H7 (cell line): ENCODE data around the gene THAP4. TPM values are rescaled to one million over a fixed set of nuclear protein-coding genes. Genes with fewer than 3 reads are reported as not detected.
A peak's percentile ranks its signal among the peaks of the same experiment; 100 is the strongest.

ENCODE experiments used
- DNase-seq: peaks from one replicate; pipeline ENCODE4 v3.0.0; 2012
- H3K27me3 ChIP-seq: 2 replicates; pipeline ENCODE4 v1.6.0; 2011; ENCODE audit warnings: mild to moderate bottlenecking, low read length; ENCODE audit not compliant: control insufficient read depth, insufficient read depth
- H3K36me3 ChIP-seq: replicated peaks from 2 replicates; pipeline ENCODE4 v1.5.1; 2011; ENCODE audit warnings: low read length; ENCODE audit not compliant: control insufficient read depth, insufficient read depth
- H3K4me3 ChIP-seq: 2 replicates; pipeline ENCODE4 v1.5.1; 2011; ENCODE audit warnings: low read depth, mild to moderate bottlenecking, control low read depth, low read length, moderate library complexity; ENCODE audit not compliant: insufficient read depth
- total RNA-seq: library from RNA; depleted of rRNA; stranded (reverse); fragments of >200 nt; shearing (Covaris generic); gene quantifications from 2 replicates; pipeline ENCODE4 v1.2.3, GENCODE V29; 2014

Gene THAP4
- total RNA-seq, 1 experiment from 2014 or later = 120 TPM

DNA sequence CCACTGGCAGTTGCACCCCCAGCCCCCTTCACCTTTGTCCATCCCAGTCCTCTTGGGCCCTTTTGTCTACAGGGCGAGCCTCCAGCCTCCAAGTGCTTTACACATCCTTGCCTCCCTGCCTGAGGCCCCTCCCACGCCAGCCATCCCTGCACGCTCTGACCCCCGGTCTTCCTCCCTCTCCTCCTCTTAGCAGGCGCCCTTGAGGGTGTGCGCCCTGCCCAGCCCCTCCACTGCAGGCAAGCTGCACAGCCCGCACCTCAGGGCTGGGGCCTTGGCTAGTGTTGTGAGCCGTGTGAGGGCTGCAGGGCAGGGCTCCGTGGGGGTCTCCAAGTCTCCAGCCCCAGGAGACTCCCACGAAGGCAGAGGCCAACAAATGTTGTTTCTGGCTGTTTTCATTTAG, 71.5 kb downstream of the THAP4 start:
- peak; percentile 72 for DNase-seq
- Histone ChIP-seq H3K36me3 (no peaks in the 10 kb centered on the region; the same call in 1 of the 2 replicates), H3K4me3 (no peak overlapping the region), H3K27me3 (no peaks in the 10 kb centered on the region)

DNA sequence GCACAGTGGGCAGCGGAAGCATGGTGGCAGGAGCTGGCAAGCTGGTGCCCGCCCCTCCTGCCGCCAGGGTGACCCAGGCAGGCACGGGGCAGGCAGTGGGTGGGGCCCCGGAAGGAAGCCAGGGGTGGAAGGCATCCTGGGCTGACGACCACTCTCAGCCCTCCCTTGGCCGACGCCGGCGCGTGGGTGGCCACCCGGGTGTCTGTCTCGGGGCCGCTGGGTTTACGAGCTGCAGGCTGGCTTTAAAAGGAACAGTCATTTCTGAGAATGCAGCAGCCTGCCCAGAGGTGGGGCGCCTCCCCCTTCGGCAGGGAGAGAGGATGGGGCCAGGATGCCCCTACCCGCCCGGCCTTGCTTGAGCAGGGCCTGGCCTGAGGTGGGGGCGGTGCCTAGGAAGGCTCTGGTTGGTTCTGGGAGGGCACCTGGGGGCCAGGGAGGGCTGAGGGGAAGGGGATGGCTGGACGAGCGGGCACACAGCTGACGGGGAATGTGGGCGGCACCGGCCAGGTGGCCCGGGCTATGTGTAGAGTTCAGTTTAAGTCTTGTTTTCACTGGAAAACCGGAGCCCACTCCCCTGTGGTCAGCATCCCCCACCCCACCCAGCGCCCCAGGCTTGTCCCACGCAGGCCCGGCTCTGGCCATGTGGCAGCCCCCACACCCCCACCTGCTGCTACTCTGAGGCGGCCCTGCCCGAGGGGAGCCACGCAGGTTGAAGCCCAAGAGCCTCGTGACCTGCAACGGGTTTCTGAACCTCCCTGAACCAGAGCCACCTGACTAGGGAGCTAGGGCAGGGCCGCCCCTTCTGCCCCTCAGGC, 72.2 kb downstream of the THAP4 start:
- peak; percentile 68 for DNase-seq
- no peaks in the 10 kb centered on the region; the same call in 1 of the 2 replicates for H3K36me3 ChIP-seq

DNA sequence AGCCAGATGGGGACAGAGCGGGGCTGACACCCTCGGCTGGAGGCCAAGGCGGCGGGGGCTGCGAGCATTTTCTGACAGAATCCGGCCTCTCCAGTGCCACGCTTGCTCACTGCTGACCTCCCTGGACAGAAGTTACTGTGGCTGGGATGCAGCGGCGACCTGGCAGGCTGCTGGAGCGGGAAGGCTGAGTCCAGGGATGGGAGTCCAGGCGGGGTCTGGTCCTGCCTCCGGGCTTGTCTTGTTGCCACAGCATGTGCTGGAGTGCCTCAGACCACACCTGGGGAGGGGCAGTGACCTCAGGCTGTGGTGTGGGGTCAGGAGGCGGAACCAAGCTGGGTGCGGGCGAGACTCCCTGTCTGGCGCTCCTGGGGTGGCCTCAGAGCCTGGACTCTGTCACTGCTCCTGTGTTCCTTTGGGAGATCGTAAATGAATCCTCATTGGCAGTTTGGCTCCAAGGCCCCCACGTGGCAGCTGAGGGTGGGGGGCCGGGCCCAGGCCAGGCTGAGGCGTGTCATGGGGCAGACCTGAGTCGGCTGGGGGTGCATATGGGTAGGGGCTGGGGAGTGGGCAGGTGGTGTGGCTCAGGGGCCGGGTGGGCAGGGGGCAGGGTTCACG, 72.9 kb downstream of the THAP4 start:
- DNase-seq = peak; percentile 63
- no peaks in the 10 kb centered on the region; the same call in 1 of the 2 replicates for H3K36me3 ChIP-seq
- no peaks in the 10 kb centered on the region for H3K27me3 ChIP-seq
- H3K4me3 ChIP-seq = no peak overlapping the region

More for the DNA sequence above, 72.2 kb downstream of the THAP4 start:
- H3K4me3 ChIP-seq = no peak overlapping the region
- no peaks in the 10 kb centered on the region for H3K27me3 ChIP-seq

DNA sequence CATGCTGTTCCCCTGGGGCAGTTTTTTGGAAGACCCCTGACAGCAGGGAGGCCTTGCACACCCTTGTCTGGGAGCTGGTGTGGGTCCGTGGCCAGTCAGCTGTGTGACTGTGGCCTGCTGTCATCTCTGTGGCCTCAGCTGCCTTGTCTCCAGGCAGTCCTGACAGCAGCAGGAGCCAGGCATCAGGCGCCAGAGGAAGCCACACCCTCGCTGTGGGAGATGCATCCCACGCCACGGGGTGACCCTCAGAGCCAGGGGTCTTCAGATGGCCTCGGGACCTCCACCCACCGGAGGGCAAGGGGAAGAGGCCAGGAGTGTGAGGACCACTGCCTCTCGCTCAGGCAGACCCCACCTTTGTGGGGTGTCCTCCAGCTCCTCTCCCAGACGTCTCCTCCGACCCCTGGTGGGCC, 73.4 kb downstream of the THAP4 start:
- no peak for DNase-seq
- Histone ChIP-seq H3K36me3 (no peaks in the 10 kb centered on the region; the same call in 1 of the 2 replicates), H3K4me3 (no peak overlapping the region), H3K27me3 (no peaks in the 10 kb centered on the region)

DNA sequence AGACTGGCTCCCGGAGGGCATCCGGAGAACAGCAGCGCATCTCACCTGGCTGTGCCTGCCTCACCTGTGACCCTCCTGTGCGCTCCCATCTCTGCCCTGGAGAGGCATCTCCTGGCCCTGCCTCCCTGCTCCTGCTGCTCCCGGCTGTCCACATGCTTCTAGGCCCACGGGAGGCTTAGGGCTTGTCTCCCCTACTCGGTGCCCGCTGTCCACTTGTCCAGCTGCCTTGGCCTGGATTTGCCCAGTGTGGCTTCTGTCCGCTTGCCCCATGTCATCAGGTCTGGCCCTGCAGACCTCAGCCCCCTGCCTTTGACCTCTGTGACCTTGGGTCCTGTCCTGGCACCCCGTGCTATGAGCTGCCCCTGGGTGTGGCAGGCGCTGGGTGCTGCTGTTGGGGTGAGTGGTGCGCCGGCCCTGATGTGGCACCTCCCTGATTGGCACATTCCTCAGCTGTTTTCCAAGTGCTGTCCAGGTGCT, 73.9 kb downstream of the THAP4 start:
- peak; percentile 68 for DNase-seq
- H3K27me3 ChIP-seq = no peaks in the 10 kb centered on the region
- H3K4me3 ChIP-seq = no peak overlapping the region
- no peaks in the 10 kb centered on the region; the same call in 1 of the 2 replicates for H3K36me3 ChIP-seq

DNA sequence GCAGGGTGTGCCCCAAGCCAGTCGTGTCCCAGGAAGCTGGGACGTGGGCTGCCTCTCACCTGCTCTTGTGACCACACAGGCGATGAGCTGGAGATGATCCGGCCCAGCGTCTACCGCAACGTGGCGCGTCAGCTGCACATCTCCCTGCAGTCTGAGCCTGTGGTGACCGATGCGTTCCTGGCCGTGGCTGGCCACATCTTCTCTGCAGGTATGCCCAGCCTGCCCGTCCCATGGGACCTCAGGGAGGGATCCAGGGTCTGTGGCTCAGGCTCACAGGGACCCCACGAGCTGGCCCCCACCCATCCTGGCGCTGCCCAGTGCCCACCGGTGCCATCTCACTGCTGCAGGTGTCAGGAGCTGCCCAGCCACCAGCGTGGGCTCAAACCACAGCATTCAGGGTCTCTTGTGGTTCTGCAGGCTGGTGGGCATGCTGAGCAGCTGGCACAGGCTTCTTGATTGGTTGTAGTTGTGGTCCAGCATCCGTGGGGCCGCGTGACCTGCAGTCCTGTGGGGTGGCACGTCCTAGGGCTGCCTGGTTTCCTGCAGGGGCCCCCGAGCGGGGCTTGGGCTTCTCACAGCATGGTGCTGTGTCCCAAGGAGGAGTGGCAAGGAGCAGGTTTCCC, 74.6 kb downstream of the THAP4 start:
- no peaks in the 10 kb centered on the region for H3K27me3 ChIP-seq
- no peak overlapping the region for H3K4me3 ChIP-seq
- no peaks in the 10 kb centered on the region; the same call in 1 of the 2 replicates for H3K36me3 ChIP-seq
- DNase-seq = peak; percentile 46

DNA sequence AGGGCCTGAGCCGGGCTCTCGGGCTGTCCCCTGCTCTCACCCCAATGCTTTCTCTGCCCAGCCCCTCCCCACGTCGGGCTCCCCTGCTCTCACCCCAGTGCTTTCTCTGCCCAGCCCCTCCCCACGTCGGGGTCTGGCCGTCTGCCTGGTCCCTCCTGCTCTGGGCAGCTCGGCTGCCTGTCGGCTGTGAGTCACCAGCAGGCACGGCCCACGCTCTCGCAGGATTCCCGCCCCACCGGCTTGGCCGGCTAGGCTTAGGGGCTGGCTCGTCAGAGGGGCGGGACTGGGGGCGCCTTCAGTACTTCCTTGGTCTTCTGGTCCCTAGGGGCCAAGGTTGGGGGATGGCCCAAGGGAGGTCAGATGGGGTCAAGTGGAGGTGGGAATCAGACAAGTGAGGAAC, 75.1 kb downstream of the THAP4 start:
- Histone ChIP-seq H3K36me3 (no peaks in the 10 kb centered on the region; the same call in 1 of the 2 replicates), H3K27me3 (no peaks in the 10 kb centered on the region), H3K4me3 (no peak overlapping the region)
- DNase-seq = peak; percentile 74

DNA sequence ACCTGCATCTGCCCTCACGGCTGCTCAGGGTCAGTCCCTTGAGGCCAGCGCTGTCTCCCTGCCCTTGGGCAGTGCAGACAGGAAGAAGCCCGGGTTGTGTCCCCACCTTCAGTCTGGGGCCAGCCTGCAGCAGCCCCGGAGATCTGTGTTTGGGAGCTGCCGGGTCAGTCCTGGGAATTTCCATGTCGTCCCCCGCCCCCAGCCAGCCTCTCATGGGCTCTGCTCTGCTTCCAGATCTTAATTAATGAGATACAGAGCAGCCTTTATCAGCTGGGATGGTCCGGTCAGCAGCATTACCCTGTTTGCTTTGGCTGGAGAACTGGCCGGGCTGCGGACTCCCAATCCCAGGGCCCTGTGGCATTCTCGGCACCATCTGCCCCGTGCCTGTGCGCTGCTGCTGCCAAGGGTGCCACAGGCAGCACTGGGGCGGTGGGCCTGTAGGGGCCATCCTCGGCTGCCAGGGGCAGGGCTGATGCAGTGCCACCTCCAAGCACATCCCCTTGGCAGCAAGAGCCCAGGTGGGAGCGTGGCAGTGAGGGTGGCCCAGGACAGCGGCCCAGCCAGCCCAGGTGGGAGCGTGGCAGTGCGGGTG, 76.0 kb downstream of the THAP4 start:
- DNase-seq = peak; percentile 68
- Histone ChIP-seq H3K27me3 (no peaks in the 10 kb centered on the region), H3K4me3 (no peak overlapping the region), H3K36me3 (no peaks in the 10 kb centered on the region; the same call in 1 of the 2 replicates)

DNA sequence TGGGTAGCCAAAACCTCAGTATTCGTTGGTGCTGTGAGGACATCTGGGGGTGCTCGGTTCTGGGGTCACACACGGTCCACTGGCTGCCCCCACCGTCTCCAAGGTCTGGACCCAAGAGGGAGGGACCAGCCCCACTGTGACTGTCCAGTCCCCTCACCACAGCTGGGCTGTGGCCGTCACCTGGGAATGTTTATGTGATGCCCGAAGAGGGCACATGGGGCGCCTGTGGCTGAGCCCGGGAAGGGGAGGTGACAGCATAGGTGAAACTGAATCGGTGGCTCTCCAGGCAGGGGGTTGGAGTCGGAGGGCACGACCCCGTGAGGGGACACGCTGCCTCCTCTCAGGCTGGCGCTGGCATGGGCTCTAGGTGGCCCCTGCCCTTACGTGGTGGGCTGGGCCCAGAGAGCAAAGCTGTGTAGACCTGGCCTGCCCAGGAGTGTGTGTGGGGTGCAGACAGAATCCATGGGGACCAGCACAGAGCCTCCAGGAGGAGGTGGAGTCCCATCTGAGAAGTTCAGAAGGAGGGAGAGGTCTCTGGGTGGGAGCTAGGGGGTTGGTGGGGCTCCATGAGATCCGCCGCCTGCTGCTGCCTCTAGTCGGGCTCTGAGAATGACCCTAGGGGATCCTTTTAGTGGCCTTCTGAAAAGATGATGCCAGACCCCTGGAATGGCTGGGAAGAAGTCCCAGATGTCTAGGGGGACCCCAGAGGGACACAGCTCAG, 76.6 kb downstream of the THAP4 start:
- H3K4me3 ChIP-seq = peak overlapping the region; percentile 74; the same call in 1 of the 2 replicates
- H3K36me3 ChIP-seq = no peaks in the 10 kb centered on the region; the same call in 1 of the 2 replicates
- DNase-seq = peak; percentile 54
- no peaks in the 10 kb centered on the region for H3K27me3 ChIP-seq

DNA sequence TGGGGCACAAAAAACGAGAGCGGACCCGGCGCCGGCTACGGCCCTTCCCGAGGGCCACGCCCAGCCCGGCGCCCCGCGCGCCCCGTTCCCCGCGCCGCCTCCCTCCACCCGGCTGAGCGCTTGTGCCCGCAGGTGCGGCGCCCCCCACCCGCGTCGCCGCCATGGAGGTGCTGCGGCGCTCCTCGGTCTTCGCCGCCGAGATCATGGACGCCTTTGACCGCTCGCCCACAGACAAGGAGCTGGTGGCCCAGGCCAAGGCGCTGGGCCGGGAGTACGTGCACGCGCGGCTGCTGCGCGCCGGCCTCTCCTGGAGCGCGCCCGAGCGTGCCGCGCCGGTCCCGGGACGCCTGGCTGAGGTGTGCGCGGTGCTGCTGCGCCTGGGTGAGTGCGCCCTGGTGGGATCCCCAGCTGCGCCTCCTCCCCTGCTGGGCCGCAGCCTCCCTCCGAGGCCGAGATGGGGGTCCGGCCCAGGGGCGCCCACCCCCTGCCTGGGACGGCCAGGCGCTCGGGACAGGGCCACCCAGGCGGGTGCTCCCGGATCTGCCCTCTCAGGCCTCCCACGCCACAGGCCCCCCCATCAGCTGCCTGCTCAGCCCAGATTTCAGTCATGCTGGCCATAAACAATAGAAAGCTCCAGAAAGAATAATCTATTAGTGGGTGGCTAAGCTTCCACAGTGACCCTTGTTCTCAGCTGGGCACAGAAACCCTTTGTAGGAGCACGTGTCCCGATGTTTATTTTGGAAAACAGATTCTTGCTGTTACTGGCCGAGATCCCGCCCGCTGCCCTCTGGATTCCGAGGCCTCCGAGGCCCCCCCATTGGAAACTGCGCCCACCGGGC, 77.4 kb downstream of the THAP4 start:
- DNase-seq = peak; percentile 91
- Histone ChIP-seq H3K4me3 (peak overlapping the region; percentile 74), H3K36me3 (no peaks in the 10 kb centered on the region; the same call in 1 of the 2 replicates), H3K27me3 (no peaks in the 10 kb centered on the region)

DNA sequence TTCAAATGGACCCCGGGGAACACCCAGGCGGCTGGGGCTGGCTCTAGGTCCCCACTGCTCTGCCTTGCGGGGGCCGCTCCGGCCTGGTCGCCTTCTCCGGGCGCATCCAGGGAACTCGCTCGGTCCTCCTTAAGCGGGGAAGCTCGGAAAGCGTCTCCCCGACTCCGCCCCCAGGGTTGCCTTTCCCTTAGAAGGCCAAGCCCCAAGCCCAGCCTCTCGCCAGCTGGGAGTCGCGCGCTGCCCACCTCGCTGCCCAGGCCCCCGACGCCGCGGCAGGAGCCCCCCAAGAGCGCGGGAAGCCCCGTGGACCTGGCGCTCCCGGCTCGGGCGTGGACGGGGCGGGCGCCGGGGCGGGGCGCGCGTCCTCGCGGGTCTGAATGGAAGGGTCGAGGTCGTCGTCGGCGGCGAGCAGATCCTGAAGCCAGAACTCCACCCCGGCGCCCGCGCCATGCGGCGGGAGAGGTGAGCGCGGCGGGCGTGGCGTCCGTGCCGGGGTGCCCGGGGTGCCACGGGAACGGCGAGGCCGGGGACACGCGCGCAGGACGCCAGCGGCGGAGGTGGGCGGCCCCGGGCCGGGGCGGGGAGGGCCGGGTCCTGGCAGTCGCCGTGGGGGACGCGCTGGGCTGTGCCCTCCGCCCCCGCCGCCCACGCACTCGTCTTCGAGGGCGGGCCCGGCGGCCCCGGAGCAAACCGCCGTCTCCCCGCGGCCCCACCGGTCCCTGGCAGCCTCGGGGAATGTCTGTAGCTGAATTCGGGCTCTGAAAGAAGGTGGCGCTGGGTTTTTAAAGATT, 78.2 kb downstream of the THAP4 start, which contains the start of gene BOK:
Gene BOK, plus strand, starts transcription at position 214 of the 791 bp plus-strand sequence. CDS start 739 bp downstream, outside the sequence.
- no peaks in the 10 kb centered on the region; the same call in 1 of the 2 replicates for H3K36me3 ChIP-seq
- peak; percentile 96 for DNase-seq
- H3K4me3 ChIP-seq = peak within 1 kb of the TSS; percentile 74
- H3K27me3 ChIP-seq = no peaks in the 10 kb centered on the region

DNA sequence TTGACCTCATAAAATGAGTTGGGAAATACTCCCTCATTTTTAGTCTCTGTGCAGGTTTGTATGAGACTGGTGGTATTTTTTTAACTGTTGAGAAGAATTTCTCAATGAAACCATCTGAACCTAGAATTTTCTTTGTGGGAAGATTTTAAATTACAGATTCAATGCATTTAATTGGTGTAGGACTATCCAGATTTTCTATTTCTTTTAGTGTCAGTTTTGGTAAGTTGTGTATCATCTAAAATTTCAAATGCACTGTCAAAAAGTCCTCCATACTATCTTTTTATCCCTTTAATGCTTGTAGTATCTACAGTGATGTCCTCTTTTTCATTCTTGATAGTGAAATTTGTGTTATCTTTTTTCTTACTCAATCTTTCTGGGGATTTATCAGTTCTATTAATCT, 80.2 kb downstream of the THAP4 start:
- DNase-seq = no peak
- H3K27me3 ChIP-seq = no peaks in the 10 kb centered on the region
- H3K36me3 ChIP-seq = no peaks in the 10 kb centered on the region
- H3K4me3 ChIP-seq = no peak overlapping the region
